Kidney (tissue), 14 donors: ENCODE measurements around the gene P2RX7. TPM values are rescaled to one million over a fixed set of nuclear protein-coding genes. Genes with fewer than 3 reads are reported as not detected.
"Not testable (repeated sequence)": the region's sequence is repeated elsewhere in the genome, so short reads cannot be mapped to it uniquely, and the experiment has no call there.

Experiments used
- DNase-seq, 5 donors: peaks; one replicate each; pipeline ENCODE4 v3.0.0-alpha.2; 2013 to 2020
- FAIRE-seq: peaks from 2 replicates; lab custom pipeline; 2012; peaks lifted over from hg19 to GRCh38; lab: Jason Lieb, UNC
- H3K27ac ChIP-seq, 2 donors: one replicate each; pipeline ENCODE4 v1.7.0; 2013; ENCODE audit warnings: low read depth in 2 of 2, low read length in 2 of 2, inconsistent platforms in 1 of 2
- H3K27me3 ChIP-seq: one replicate; pipeline ENCODE4 v1.7.1; 2013; ENCODE audit warnings: low read length, inconsistent platforms; ENCODE audit not compliant: control insufficient read depth, insufficient read depth
- H3K36me3 ChIP-seq, 3 donors: one replicate each; pipeline versions ENCODE4 v1.7.0 to v1.7.1; 2013; ENCODE audit warnings: low read length in 3 of 3, control low read depth in 1 of 3, inconsistent platforms in 1 of 3; ENCODE audit not compliant: insufficient read depth in 3 of 3, control insufficient read depth in 2 of 3
- H3K4me1 ChIP-seq, 3 donors: one replicate each; pipeline versions ENCODE4 v1.7.0 to v1.7.1; 2013; ENCODE audit warnings: low read length in 3 of 3, inconsistent platforms in 1 of 3, low read depth in 1 of 3; ENCODE audit not compliant: control insufficient read depth in 2 of 3, insufficient read depth in 2 of 3
- H3K4me3 ChIP-seq, 3 donors: one replicate each; pipeline versions ENCODE4 v1.7.0 to v1.8.1; 2013; ENCODE audit warnings: low read length in 3 of 3, control low read depth in 1 of 3, inconsistent platforms in 1 of 3
- H3K9ac ChIP-seq, 3 donors: one replicate each; pipeline versions ENCODE4 v1.7.0 to v1.7.1; 2013; ENCODE audit warnings: low read length in 3 of 3, control low read depth in 1 of 3, inconsistent platforms in 1 of 3
- H3K9me3 ChIP-seq, 3 donors: one replicate each; pipeline versions ENCODE4 v1.7.0 to v1.7.1; 2013; ENCODE audit warnings: low read length in 3 of 3, control low read depth in 1 of 3, inconsistent platforms in 1 of 3; ENCODE audit not compliant: control insufficient read depth in 2 of 3, insufficient read depth in 1 of 3
- CTCF ChIP-seq: IDR thresholded peaks from 3 replicates; pipeline ENCODE4 v1.5.1; 2012; ENCODE audit warnings: mild to moderate bottlenecking, moderate library complexity, borderline replicate concordance; ENCODE audit not compliant: insufficient read depth; ENCODE audit errors: extremely low read depth
- intact Hi-C: fragments of 100-400 bp; cut with DNase I; formaldehyde crosslinking; loops from one replicate; pipeline ENCODE4 v1.11.1; 2022
- polyA plus RNA-seq: library from polyadenylated mRNA; stranded (reverse); fragments of 350-450 nt; fragmentation: Illumina TruSeq; extraction: RNeasy Lipid Tissue Mini Kit (QIAGEN cat#74804); gene quantifications from one replicate; pipeline ENCODE4 v1.2.3, GENCODE V29; 2014; ENCODE audit warnings: low read depth, low replicate concordance; ENCODE audit not compliant: insufficient read depth
- total RNA-seq: library from RNA; stranded (reverse); fragmentation: NEBNext Ultra II Directional; extraction: Animal tissue kit (Norgen Biotek cat#: 25700); gene quantifications from one replicate; pipeline ENCODE4 v1.2.1, GENCODE V29; 2021
- donor health status: control.
- donor health status: control.
- donor health status: control.
- donor health status: control.
- donor health status: control.
- donor health status: DM: yes; HTN: yes; CAD: no.
- donor health status: Normal renal cell carcinoma (clear cell type).

The P2RX7 gene
- total and polyA plus RNA-seq, 2 donors from 2014 or later: 0.45 to 3.5 TPM

- DNase-seq (peak in 1 of 5 donors; percentile 2), FAIRE-seq (no peak)
- no peak overlapping the region for H3K9ac ChIP-seq
- no peaks in the 10 kb centered on the region for H3K27me3 ChIP-seq
- H3K9me3 ChIP-seq: no peaks in the 10 kb centered on the region
- H3K4me1 ChIP-seq: peaks cover 0 to 8% (median 6%) of the 10 kb centered on the region in 3 donors
- intact Hi-C loops: no loop called here
- H3K4me3 ChIP-seq: no peak overlapping the region
- no peak for TF ChIP-seq CTCF
- H3K36me3 ChIP-seq: peaks cover 0 to 2% (median 0%) of the 10 kb centered on the region in 3 donors
- H3K27ac ChIP-seq: no peak overlapping the region
Observed at GRCh38 chr12:121226399-121226798, 93.7 kb downstream of the P2RX7 start.

DNA sequence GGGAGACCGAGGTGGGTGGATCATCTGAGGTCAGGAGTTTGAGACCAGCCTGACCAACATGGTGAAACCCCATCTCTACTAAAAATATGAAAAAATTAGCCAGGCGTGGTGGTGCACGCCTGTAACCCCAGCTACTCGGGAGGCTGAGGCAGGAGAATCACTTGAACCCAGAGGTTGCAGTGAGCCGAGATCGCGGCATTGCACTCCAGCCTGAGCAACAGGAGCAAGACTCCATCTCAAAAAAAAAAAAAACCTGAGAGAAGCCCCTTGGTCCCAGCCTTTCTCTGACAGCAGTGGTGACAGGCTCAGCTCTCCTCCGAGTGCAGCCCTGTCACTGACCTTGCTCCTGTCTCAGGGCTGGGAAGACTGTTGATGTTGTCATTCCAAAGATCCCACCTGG lies 94.2 kb downstream of the P2RX7 start:
- H3K27me3 ChIP-seq, H3K27ac ChIP-seq, H3K4me1 ChIP-seq, FAIRE-seq, H3K9me3 ChIP-seq, H3K36me3 ChIP-seq, H3K4me3 ChIP-seq, H3K9ac ChIP-seq, intact Hi-C loops: not testable (repeated sequence)
- DNase-seq: peak in 1 of 5 donors; percentile 30

GRCh38 chr12:121227294-121227693 lies 94.6 kb downstream of the P2RX7 start:
- Histone ChIP-seq H3K4me3 (no peak overlapping the region), H3K27me3 (no peaks in the 10 kb centered on the region), H3K36me3 (peaks cover 0 to 2% (median 0%) of the 10 kb centered on the region in 3 donors), H3K9ac (no peak overlapping the region), H3K9me3 (no peaks in the 10 kb centered on the region), H3K4me1 (peaks cover 0 to 8% (median 6%) of the 10 kb centered on the region in 3 donors), H3K27ac (peak overlapping the region; percentile 9 to 69)
- intact Hi-C loops: no loop called here
- no peak for TF ChIP-seq CTCF
- DNase-seq (peak in 4 of 5 donors; percentile 39 to 83 (median 44)), FAIRE-seq (no peak)

GRCh38 chr12:121228919-121229665 lies 96.4 kb downstream of the P2RX7 start:
- Histone ChIP-seq H3K4me3 (no peak overlapping the region), H3K36me3 (peaks cover 0 to 9% (median 0%) of the 10 kb centered on the region in 3 donors), H3K9ac (no peak overlapping the region), H3K27me3 (no peaks in the 10 kb centered on the region), H3K4me1 (peaks cover 0 to 8% (median 6%) of the 10 kb centered on the region in 3 donors), H3K27ac (peak overlapping the region; percentile 20 to 55), H3K9me3 (no peaks in the 10 kb centered on the region)
- DNase-seq (peak in 1 of 5 donors; percentile 60), FAIRE-seq (no peak)
- TF ChIP-seq CTCF: no peak
- intact Hi-C loops: no loop called here
